ENCODE data around the gene APPBP2. TPM values are rescaled to one million over a fixed set of nuclear protein-coding genes. Genes with fewer than 3 reads are reported as not detected.

APPBP2 gene
- total and polyA plus RNA-seq, 2 of the 8 experiments (the other 6 are each of a cell fraction or from before 2014, with no cell fraction given): 3.3 to 18.0 TPM

DNA sequence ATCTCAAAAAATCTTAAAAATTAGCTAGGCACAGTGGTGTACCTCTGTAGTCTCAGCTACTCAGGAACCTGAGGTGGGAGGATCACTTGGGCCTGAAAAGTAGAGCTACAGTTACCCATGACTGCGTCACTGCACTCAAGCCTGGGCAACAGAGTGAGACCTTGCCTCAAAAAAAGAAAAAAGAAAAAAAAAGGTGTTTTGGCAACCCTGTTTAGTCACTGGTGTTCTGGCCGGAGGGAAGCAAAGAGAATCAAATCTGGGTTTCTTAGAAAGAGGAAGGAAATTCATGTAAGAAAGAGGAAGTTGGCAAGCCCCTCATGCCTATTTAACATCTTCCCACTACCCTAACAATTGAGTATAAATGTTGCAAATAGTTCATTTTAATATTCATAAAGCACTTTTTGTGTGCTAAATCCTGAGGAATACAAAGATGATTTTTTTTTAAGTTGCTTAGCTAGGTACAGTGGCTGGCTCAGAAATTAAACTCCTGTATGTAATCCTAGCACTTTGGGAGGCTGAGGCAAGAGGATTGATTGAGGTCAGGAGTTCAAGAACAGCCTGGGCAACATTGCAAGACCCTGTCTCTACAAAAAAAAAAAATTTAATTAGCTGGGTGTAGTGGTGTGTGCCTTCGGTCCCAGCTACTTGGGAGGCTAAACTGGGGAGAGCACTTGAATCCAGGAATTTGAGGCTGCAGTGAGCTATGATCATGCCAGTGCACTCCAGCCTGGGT is 127.6 kb downstream of the APPBP2 start (continued):
- TF ChIP-seq EZH2 (IDR thresholded peaks at IDR 0.05; ENCODE audit: low read depth, low read length, severe bottlenecking) (no peak), CEBPB (IDR thresholded peaks at IDR 0.05; ENCODE audit: low read depth, low read length) (no peak), SP4 (IDR thresholded peaks at IDR 0.05; ENCODE audit: low read length) (no peak)
- TF ChIP-seq, protein P1, sequence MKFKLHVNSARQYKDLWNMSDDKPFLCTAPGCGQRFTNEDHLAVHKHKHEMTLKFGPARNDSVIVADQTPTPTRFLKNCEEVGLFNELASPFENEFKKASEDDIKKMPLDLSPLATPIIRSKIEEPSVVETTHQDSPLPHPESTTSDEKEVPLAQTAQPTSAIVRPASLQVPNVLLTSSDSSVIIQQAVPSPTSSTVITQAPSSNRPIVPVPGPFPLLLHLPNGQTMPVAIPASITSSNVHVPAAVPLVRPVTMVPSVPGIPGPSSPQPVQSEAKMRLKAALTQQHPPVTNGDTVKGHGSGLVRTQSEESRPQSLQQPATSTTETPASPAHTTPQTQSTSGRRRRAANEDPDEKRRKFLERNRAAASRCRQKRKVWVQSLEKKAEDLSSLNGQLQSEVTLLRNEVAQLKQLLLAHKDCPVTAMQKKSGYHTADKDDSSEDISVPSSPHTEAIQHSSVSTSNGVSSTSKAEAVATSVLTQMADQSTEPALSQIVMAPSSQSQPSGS (IDR thresholded peaks at IDR 0.05; ENCODE audit: low read length): no peak

Data from H1 (cell line).